HepG2 (cell line): ENCODE measurements around the gene IGFBP6. TPM values are rescaled to one million over a fixed set of nuclear protein-coding genes. Genes with fewer than 3 reads are reported as not detected.
A peak's percentile ranks its signal among the peaks of the same experiment; 100 is the strongest.

ENCODE experiments used
- ASH2L ChIP-seq: fragments of 300-600, 200-600 bp; sonication (generic); IDR thresholded peaks from 2 replicates; pipeline ENCODE4 v1.7.0; 2017; ENCODE audit warnings: low read depth, mild to moderate bottlenecking, moderate library complexity, mixed read lengths, low read length; ENCODE audit not compliant: insufficient read length
- EZH2 ChIP-seq: conservative IDR thresholded peaks from 2 replicates; pipeline ENCODE4 v1.6.1; 2012; ENCODE audit warnings: mild to moderate bottlenecking, low read depth, low read length, moderate library complexity
- FOXC1 ChIP-seq: sonication (generic); formaldehyde crosslinking; IDR thresholded peaks from 2 replicates; pipeline ENCODE4 v1.8.0; 2022; ENCODE audit warnings: mild to moderate bottlenecking, missing genetic modification reagents, borderline replicate concordance
- ISX ChIP-seq: sonication (generic); formaldehyde crosslinking; conservative IDR thresholded peaks from 2 replicates; pipeline ENCODE4 v1.5.0; 2020; ENCODE audit warnings: missing genetic modification reagents
- MXD4 ChIP-seq: IDR thresholded peaks from 2 replicates; pipeline ENCODE4 v1.6.1; 2016; ENCODE audit warnings: mild to moderate bottlenecking, missing biosample characterization, missing genetic modification reagents
- NFE2L1 ChIP-seq: sonication (generic); formaldehyde crosslinking; IDR thresholded peaks from 2 replicates; pipeline ENCODE4 v1.4.0; 2020; ENCODE audit warnings: missing genetic modification reagents, mild to moderate bottlenecking, borderline replicate concordance
- NR2F1 ChIP-seq, 2 experiments: fragments of 450-650 bp in 1 of 2; formaldehyde crosslinking in 1 of 2; IDR thresholded peaks; 2 replicates each; pipeline versions ENCODE4 v1.5.0 to v1.6.1; 2016 to 2020; ENCODE audit warnings: mild to moderate bottlenecking in 1 of 2, missing compliant biosample characterization in 1 of 2, missing genetic modification reagents in 1 of 2, moderate library complexity in 1 of 2
- TCF7L2 ChIP-seq: IDR thresholded peaks from 2 replicates; pipeline ENCODE4 v1.6.1; 2011; ENCODE audit warnings: mild to moderate bottlenecking, low read depth, low read length, moderate library complexity
- THAP11 ChIP-seq: IDR thresholded peaks from 2 replicates; pipeline ENCODE4 v1.6.1; 2016; ENCODE audit warnings: missing biosample characterization, missing genetic modification reagents
- ZIK1 ChIP-seq: sonication (generic); formaldehyde crosslinking; IDR thresholded peaks from 2 replicates; pipeline ENCODE4 v1.5.0; 2020; ENCODE audit warnings: mild to moderate bottlenecking, low read depth, missing genetic modification reagents, borderline replicate concordance
- ZNF326 ChIP-seq: sonication (generic); formaldehyde crosslinking; IDR thresholded peaks from 2 replicates; pipeline ENCODE4 v1.4.0; 2020; ENCODE audit warnings: missing genetic modification reagents, borderline replicate concordance
- ZNF331 ChIP-seq: sonication (generic); formaldehyde crosslinking; IDR thresholded peaks from 2 replicates; pipeline ENCODE4 v1.4.0; 2020; ENCODE audit warnings: missing genetic modification reagents
- ZNF644 ChIP-seq: IDR thresholded peaks from 2 replicates; pipeline ENCODE4 v1.6.1; 2016; ENCODE audit warnings: low read depth
- ZNF678 ChIP-seq: sonication (generic); formaldehyde crosslinking; IDR thresholded peaks from 2 replicates; pipeline ENCODE4 v1.4.0; 2020; ENCODE audit warnings: mild to moderate bottlenecking, missing genetic modification reagents
- ZNF776 ChIP-seq: sonication (generic); formaldehyde crosslinking; IDR thresholded peaks from 2 replicates; pipeline ENCODE4 v1.4.0; 2020; ENCODE audit warnings: mild to moderate bottlenecking, missing genetic modification reagents
- ZNF891 ChIP-seq: sonication (generic); formaldehyde crosslinking; IDR thresholded peaks from 2 replicates; pipeline ENCODE4 v1.5.0; 2020; ENCODE audit warnings: mild to moderate bottlenecking, missing genetic modification reagents
- ZSCAN30 ChIP-seq: sonication (generic); formaldehyde crosslinking; IDR thresholded peaks from 2 replicates; pipeline ENCODE4 v1.5.0; 2020; ENCODE audit warnings: mild to moderate bottlenecking, missing genetic modification reagents
- polyA plus RNA-seq, 8 experiments: library from polyadenylated mRNA; depleted of rRNA in 3 of 8; stranded (reverse) in 7 of 8; unstranded in 1 of 8; fragments of >200 nt; fragmentation: Illumina TruSeq in 4 of 8; extraction: Trizol in 4 of 8; gene quantifications; 2 replicates each; pipeline versions ENCODE4 v1.2.1 to v1.2.3, GENCODE V29; 2011 to 2016; ENCODE audit warnings: low read depth in 4 of 8, missing spikeins in 1 of 8, mixed read lengths in 1 of 8; ENCODE audit not compliant: insufficient read depth in 1 of 8
- total RNA-seq, 5 experiments: library from RNA; depleted of rRNA; stranded (reverse); fragments of >200 nt; fragmentation: Illumina TruSeq; extraction: Trizol; gene quantifications; 2 replicates each; pipeline ENCODE4 v1.2.3, GENCODE V29; 2016; ENCODE audit warnings: low read depth in 1 of 5
- TF ChIP-seq, protein P1 (sequence below): sonication (generic); formaldehyde crosslinking; IDR thresholded peaks from 2 replicates; pipeline ENCODE4 v1.4.0; 2020; ENCODE audit warnings: mild to moderate bottlenecking, missing genetic modification reagents
- TF ChIP-seq, protein P2 (sequence below): sonication (generic); formaldehyde crosslinking; IDR thresholded peaks from 2 replicates; pipeline ENCODE4 v1.4.0; 2020; ENCODE audit warnings: missing genetic modification reagents
- TF ChIP-seq, protein P3 (sequence below), 2 experiments: sonication (generic) in 1 of 2; formaldehyde crosslinking in 1 of 2; IDR thresholded peaks; 2 replicates each; pipeline versions ENCODE4 v1.5.1 to v1.6.1; 2011 to 2020; ENCODE audit warnings: borderline replicate concordance in 1 of 2, low read depth in 1 of 2, low read length in 1 of 2, mild to moderate bottlenecking in 1 of 2, missing genetic modification reagents in 1 of 2, moderate library complexity in 1 of 2

IGFBP6 gene
- total and polyA plus RNA-seq, 2 of the 13 experiments (the other 11 are each of a cell fraction or from before 2014, with no cell fraction given) = 3.9 to 25.2 TPM

DNA sequence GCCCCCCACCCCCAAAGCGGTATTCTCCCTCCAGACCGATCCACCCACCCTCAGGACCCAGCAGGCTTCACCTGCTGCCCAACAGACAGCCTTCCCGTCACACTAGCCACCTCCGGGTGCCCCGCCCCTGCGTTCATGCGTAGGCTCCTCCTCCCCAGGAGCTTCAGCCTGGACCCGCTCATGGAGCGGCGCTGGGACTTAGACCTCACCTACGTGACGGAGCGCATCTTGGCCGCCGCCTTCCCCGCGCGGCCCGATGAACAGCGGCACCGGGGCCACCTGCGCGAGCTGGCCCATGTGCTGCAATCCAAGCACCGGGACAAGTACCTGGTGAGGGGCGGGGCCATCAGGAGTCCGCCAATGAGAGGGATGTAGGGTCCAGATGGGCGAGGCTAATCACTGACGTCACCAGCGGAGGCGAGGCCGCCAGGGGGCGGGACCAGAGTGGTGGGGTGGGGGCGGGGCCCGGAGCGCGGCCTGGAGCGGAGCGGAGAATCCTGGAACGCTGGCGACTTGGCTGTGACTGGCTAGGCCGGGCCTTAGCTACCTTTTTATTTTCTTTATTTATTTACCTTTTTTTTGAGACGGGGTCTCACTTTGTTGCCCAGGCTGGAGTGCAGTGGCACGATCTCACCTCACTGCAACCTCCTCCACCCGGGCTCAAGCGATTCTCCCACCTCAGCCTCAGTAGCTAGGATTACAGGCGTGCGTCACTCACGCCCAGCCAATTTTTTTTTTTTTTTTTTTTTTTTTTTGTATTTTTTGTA lies 43.2 kb upstream of the IGFBP6 start (continued):
- TF ChIP-seq, protein P1, sequence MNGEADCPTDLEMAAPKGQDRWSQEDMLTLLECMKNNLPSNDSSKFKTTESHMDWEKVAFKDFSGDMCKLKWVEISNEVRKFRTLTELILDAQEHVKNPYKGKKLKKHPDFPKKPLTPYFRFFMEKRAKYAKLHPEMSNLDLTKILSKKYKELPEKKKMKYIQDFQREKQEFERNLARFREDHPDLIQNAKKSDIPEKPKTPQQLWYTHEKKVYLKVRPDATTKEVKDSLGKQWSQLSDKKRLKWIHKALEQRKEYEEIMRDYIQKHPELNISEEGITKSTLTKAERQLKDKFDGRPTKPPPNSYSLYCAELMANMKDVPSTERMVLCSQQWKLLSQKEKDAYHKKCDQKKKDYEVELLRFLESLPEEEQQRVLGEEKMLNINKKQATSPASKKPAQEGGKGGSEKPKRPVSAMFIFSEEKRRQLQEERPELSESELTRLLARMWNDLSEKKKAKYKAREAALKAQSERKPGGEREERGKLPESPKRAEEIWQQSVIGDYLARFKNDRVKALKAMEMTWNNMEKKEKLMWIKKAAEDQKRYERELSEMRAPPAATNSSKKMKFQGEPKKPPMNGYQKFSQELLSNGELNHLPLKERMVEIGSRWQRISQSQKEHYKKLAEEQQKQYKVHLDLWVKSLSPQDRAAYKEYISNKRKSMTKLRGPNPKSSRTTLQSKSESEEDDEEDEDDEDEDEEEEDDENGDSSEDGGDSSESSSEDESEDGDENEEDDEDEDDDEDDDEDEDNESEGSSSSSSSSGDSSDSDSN (CRISPR knock-in tag) = 0 out of 2 replicates have a peak, but pooled peaks have one; percentile 12
- TF ChIP-seq THAP11 (no peak), ZIK1 (CRISPR knock-in tag) (no peak), MXD4 (CRISPR knock-in tag) (no peak), ZNF644 (CRISPR knock-in tag) (no peak), ASH2L (no peak), ZNF891 (no peak), ISX (CRISPR knock-in tag) (no peak), EZH2 (no peak), ZNF678 (CRISPR knock-in tag) (no peak), FOXC1 (no peak), ZNF776 (CRISPR knock-in tag) (no peak; the same call in 1 of the 2 replicates), TCF7L2 (no peak), NFE2L1 (CRISPR knock-in tag) (no peak), NR2F1 (CRISPR knock-in tag; IDR thresholded peaks at IDR 0.05) (no peak), ZSCAN30 (CRISPR knock-in tag) (no peak), ZNF331 (CRISPR knock-in tag) (no peak), ZNF326 (no peak)
- TF ChIP-seq, protein P2, sequence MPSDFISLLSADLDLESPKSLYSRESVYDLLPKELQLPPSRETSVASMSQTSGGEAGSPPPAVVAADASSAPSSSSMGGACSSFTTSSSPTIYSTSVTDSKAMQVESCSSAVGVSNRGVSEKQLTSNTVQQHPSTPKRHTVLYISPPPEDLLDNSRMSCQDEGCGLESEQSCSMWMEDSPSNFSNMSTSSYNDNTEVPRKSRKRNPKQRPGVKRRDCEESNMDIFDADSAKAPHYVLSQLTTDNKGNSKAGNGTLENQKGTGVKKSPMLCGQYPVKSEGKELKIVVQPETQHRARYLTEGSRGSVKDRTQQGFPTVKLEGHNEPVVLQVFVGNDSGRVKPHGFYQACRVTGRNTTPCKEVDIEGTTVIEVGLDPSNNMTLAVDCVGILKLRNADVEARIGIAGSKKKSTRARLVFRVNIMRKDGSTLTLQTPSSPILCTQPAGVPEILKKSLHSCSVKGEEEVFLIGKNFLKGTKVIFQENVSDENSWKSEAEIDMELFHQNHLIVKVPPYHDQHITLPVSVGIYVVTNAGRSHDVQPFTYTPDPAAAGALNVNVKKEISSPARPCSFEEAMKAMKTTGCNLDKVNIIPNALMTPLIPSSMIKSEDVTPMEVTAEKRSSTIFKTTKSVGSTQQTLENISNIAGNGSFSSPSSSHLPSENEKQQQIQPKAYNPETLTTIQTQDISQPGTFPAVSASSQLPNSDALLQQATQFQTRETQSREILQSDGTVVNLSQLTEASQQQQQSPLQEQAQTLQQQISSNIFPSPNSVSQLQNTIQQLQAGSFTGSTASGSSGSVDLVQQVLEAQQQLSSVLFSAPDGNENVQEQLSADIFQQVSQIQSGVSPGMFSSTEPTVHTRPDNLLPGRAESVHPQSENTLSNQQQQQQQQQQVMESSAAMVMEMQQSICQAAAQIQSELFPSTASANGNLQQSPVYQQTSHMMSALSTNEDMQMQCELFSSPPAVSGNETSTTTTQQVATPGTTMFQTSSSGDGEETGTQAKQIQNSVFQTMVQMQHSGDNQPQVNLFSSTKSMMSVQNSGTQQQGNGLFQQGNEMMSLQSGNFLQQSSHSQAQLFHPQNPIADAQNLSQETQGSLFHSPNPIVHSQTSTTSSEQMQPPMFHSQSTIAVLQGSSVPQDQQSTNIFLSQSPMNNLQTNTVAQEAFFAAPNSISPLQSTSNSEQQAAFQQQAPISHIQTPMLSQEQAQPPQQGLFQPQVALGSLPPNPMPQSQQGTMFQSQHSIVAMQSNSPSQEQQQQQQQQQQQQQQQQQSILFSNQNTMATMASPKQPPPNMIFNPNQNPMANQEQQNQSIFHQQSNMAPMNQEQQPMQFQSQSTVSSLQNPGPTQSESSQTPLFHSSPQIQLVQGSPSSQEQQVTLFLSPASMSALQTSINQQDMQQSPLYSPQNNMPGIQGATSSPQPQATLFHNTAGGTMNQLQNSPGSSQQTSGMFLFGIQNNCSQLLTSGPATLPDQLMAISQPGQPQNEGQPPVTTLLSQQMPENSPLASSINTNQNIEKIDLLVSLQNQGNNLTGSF (CRISPR knock-in tag) = no peak
- TF ChIP-seq, protein P3, sequence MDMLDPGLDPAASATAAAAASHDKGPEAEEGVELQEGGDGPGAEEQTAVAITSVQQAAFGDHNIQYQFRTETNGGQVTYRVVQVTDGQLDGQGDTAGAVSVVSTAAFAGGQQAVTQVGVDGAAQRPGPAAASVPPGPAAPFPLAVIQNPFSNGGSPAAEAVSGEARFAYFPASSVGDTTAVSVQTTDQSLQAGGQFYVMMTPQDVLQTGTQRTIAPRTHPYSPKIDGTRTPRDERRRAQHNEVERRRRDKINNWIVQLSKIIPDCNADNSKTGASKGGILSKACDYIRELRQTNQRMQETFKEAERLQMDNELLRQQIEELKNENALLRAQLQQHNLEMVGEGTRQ (IDR thresholded peaks at IDR 0.05; ENCODE audit: low read depth, low read length) = no peak
- TF ChIP-seq, protein P3 (CRISPR knock-in tag; IDR thresholded peaks at IDR 0.05; ENCODE audit: borderline replicate concordance) = no peak
